Body of pancreas (tissue), 4 donors: Measurements from ENCODE around the gene RAB3GAP2. TPM values are rescaled to one million over a fixed set of nuclear protein-coding genes. Genes with fewer than 3 reads are reported as not detected.
"Not testable (repeated sequence)": the region's sequence is repeated elsewhere in the genome, so short reads cannot be mapped to it uniquely, and the experiment has no call there.

ENCODE experiments used
- ATAC-seq: fragments of 150-250 bp; one replicate; pipeline ENCODE4 v1.9.1; 2016
- DNase-seq, 4 donors: peaks; one replicate each; pipeline ENCODE4 v3.0.0-alpha.2; 2019
- H3K27ac ChIP-seq, 4 donors: fragments of 200-600 bp; sonication (generic); 1 replicate in 3 of 4; 2 replicates in 1 of 4; pipeline versions ENCODE4 v1.5.1 to v1.6.1; 2016 to 2019; ENCODE audit warnings: mild to moderate bottlenecking in 1 of 4, mixed read lengths in 1 of 4, moderate library complexity in 1 of 4
- H3K27me3 ChIP-seq, 2 donors: fragments of 200-600 bp; sonication (generic); one replicate each; pipeline ENCODE4 v1.6.0; 2016; ENCODE audit warnings: mild to moderate bottlenecking in 1 of 2
- H3K36me3 ChIP-seq, 2 donors: fragments of 200-600 bp; sonication (generic); replicated peaks in 1 of 2; 2 replicates each; pipeline ENCODE4 v1.5.1; 2016; ENCODE audit warnings: low read depth in 2 of 2; ENCODE audit not compliant: insufficient read depth in 1 of 2
- H3K4me1 ChIP-seq: fragments of 200-600 bp; sonication (generic); one replicate; pipeline ENCODE4 v1.6.0; 2016
- H3K4me3 ChIP-seq, 2 donors: fragments of 200-600 bp; sonication (generic); 1 replicate in 1 of 2; 2 replicates in 1 of 2; pipeline ENCODE4 v1.5.1; 2016 to 2019
- H3K9me3 ChIP-seq, 3 donors: fragments of 200-600 bp; sonication (generic); 1 replicate in 2 of 3; 2 replicates in 1 of 3; pipeline ENCODE4 v1.5.1; 2016
- CTCF ChIP-seq, 7 experiments: fragments of 450-650 bp in 4 of 7; fragments of 200-600 bp in 3 of 7; sonication (generic) in 3 of 7; IDR thresholded peaks; one replicate each; pipeline ENCODE4 v1.5.1; 2016 to 2019; ENCODE audit warnings: antibody characterized with exemption in 7 of 7
- POLR2A ChIP-seq, 3 donors: fragments of 450-650 bp; IDR thresholded peaks; one replicate each; pipeline ENCODE4 v1.6.1; 2016; ENCODE audit warnings: antibody characterized with exemption in 3 of 3, mild to moderate bottlenecking in 2 of 3
- WGBS, 2 donors: methylation state at CpG; one replicate each; pipeline ENCODE4 v1.1.5; 2017; 5-methylcytosine and 5-hydroxymethylcytosine counted together
- intact Hi-C: fragments of 100-400 bp; cut with DNase I; formaldehyde crosslinking; loops from one replicate; pipeline ENCODE4 v1.15.1; 2023
- microRNA counts, 2 donors: library from miRNA; unstranded; fragments of <30 nt; microRNA quantifications; one replicate each; lab custom pipeline; 2017
- microRNA-seq, 2 donors: library from miRNA; unstranded; fragments of <30 nt; microRNA quantifications; one replicate each; pipeline ENCODE4, GENCODE V29; 2016; ENCODE audit warnings: borderline number of aligned reads in 2 of 2, borderline replicate concordance in 2 of 2
- small RNA-seq: library from RNA; depleted of rRNA; stranded (forward); fragments of <200 nt; gene quantifications from one replicate; pipeline ENCODE3, GENCODE V24; 2016
- total RNA-seq, 2 donors: library from RNA; depleted of rRNA; stranded (reverse); fragments of >200 nt; gene quantifications; one replicate each; pipeline ENCODE4 v1.1.0, GENCODE V29; 2016

The RAB3GAP2 gene
- total RNA-seq, 2 donors from 2014 or later: 14.5 to 17.5 TPM

DNA sequence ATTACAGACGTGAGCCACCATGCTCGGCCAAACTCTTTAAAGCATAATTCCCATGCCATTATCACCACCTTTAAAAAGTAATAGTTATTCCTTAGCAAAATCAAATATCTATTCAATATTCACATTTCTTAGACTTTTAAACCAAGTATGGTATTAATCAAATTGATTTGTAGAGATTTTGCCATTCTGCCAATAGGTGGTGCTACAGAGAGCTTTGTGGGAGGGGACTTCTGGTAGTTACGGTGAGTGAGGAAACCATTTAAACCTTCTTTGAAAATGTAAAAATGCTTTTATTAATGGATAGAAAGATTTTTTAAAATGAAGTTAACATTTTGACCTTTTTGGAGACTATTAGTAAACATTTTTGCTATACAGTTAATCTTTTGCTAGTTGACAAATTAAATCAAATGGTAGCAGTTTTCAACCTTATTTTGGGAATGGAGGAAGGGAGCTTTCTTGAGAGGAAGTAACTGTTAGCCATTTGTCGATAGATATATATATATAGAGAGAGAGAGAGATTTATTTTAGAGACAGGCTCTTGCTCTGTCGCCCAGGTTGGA, 159.0 kb downstream of the RAB3GAP2 start:
- 57 to 71% methylated on average over 5 of the region's 5 CpGs for WGBS, 2 donors
- Histone ChIP-seq H3K27me3 (no peaks in the 10 kb centered on the region), H3K4me3 (no peak overlapping the region), H3K36me3 (peaks cover 3 to 11% of the 10 kb centered on the region in 2 donors), H3K4me1 (no peaks in the 10 kb centered on the region), H3K27ac (no peak overlapping the region), H3K9me3 (no peaks in the 10 kb centered on the region)
- DNase-seq (no peak), ATAC-seq (peak; percentile 55)
- TF ChIP-seq CTCF (IDR thresholded peaks at IDR 0.05) (peak; percentile 17 to 54 (median 50)), POLR2A (IDR thresholded peaks at IDR 0.05) (no peak)
- intact Hi-C loops: no loop called here

DNA sequence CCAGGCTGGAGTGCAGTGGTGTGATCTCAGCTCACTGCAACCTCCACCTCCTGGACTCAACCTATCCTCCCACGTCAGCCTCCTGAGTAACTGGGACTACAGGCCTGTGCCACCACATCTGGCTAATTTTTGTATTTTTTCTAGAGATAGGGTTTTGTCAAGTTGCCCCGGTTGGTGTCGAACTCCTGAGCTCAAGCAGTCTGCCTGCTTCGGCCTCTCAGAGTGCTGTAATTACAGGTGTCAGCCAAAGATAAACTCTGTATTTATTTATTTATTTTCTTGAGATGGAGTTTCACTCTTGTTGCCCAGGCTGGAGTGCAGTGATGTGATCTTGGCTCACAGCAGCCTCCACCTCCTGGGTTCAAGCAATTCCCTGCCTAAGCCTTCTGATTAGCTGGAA, 159.7 kb downstream of the RAB3GAP2 start:
- DNase-seq, H3K27me3 ChIP-seq, ATAC-seq, intact Hi-C loops, H3K27ac ChIP-seq, H3K4me1 ChIP-seq, H3K4me3 ChIP-seq, H3K9me3 ChIP-seq: not testable (repeated sequence)
- peaks cover 3 to 15% of the 10 kb centered on the region in 2 donors for H3K36me3 ChIP-seq
- 88 to 93% methylated on average over 4 of the region's 4 CpGs for WGBS, 2 donors

DNA sequence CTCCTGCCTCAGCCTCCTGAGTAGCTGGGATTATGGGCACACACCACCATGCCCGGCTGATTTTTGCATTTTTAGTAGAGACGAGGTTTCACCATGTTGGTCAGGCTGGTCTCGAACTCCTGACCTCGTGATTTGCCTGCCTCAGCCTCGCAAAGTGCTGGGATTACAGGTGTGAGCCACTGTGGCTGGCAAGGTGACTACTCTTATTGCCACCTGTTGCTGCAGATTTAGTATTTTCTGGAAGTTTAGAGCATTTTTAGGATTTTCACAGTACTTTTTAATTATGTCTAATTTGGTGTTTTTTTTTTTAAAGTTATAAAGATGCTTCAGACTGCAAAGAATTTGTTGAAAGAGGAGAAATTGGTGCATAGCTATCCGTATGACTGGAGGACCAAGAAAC, 161.8 kb downstream of the RAB3GAP2 start:
- H3K4me3 ChIP-seq, intact Hi-C loops, H3K4me1 ChIP-seq, DNase-seq, H3K27ac ChIP-seq, ATAC-seq, H3K9me3 ChIP-seq, H3K27me3 ChIP-seq: not testable (repeated sequence)
- peaks cover 3 to 25% of the 10 kb centered on the region in 2 donors for H3K36me3 ChIP-seq
- WGBS, 2 donors: 88 to 90% methylated on average over 6 of the region's 6 CpGs

DNA sequence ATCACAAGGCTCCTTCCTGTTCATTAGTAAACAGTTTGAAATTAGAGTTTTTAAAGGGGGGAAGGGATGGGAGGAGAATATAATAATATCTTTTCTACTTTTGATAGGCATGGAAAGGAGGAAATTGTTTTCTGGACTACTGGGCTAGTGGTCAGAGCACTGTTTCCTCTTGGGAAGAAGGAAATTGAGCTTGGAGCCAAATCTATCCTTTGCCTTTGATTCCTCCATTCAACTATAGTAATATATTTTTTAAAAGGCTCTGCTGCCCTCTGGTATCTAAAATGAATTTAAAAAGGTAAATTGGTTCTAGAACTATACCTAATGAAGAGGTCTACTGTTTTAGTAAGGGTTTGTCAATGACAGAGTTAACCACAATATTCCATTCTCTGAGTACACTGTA, 172.4 kb downstream of the RAB3GAP2 start:
- peaks cover 10% of the 10 kb centered on the region for H3K4me1 ChIP-seq
- DNase-seq: no peak
- ATAC-seq: no peak
- TF ChIP-seq CTCF (IDR thresholded peaks at IDR 0.05) (no peak), POLR2A (IDR thresholded peaks at IDR 0.05) (no peak)
- H3K27ac ChIP-seq: no peak overlapping the region
- no peaks in the 10 kb centered on the region for H3K9me3 ChIP-seq
- intact Hi-C loops: no loop called here
- no peak overlapping the region for H3K4me3 ChIP-seq
- peaks cover 0 to 27% of the 10 kb centered on the region in 2 donors for H3K36me3 ChIP-seq
- H3K27me3 ChIP-seq: no peaks in the 10 kb centered on the region

MicroRNAs encoded within 50 kb of the gene (microRNA counts, 767-probe panel; counts per million panel counts)
- microRNA hsa-miR-194-5p (lab: Ali Mortazavi, UCI): 4,933 to 9,541 counts per million in 2 donors
- microRNA hsa-miR-215 (lab: Ali Mortazavi, UCI): 0 to 736 counts per million in 2 donors
- 0 to 736 counts per million in 2 donors for microRNA hsa-miR-664-3p (lab: Ali Mortazavi, UCI)

Small RNAs within 50 kb of the gene (microRNA-seq; reads per million reads assigned to microRNA genes)
- gene MIR194-1: 2.8 to 4.0 reads per million in 2 donors
- gene MIR215: 2.8 to 5.4 reads per million in 2 donors
- 348 to 441 reads per million in 2 donors for gene MIR664A

Small RNAs within 50 kb of the gene (small RNA-seq; reads per million reads assigned to genes)
- not detected for gene MIR194-1
- 12.4 reads per million, percentile 92 among the genes with 10 or more reads in this experiment for gene MIR215
- not detected for gene MIR664A
- not detected for gene SNORA36B

Other genes starting within 250 kb of the RAB3GAP2 start
- gene EPRS1, start 225.9 kb downstream of the RAB3GAP2 start, total RNA-seq: 10 to 100 TPM; 33.0 to 37.6 TPM
- 10 to 100 TPM in 1 of 2 donors, 1 to 10 TPM in 1; 4.3 to 12.2 TPM for gene BPNT1, start 182.7 kb downstream of the RAB3GAP2 start, total RNA-seq
- gene IARS2, start 178.3 kb downstream of the RAB3GAP2 start, total RNA-seq: 10 to 100 TPM; 32.7 to 40.2 TPM